ENCODE data around the gene STMND1.
"Not testable (repeated sequence)": the region's sequence is repeated elsewhere in the genome, so short reads cannot be mapped to it uniquely, and the experiment has no call there.

STMND1 gene

DNA sequence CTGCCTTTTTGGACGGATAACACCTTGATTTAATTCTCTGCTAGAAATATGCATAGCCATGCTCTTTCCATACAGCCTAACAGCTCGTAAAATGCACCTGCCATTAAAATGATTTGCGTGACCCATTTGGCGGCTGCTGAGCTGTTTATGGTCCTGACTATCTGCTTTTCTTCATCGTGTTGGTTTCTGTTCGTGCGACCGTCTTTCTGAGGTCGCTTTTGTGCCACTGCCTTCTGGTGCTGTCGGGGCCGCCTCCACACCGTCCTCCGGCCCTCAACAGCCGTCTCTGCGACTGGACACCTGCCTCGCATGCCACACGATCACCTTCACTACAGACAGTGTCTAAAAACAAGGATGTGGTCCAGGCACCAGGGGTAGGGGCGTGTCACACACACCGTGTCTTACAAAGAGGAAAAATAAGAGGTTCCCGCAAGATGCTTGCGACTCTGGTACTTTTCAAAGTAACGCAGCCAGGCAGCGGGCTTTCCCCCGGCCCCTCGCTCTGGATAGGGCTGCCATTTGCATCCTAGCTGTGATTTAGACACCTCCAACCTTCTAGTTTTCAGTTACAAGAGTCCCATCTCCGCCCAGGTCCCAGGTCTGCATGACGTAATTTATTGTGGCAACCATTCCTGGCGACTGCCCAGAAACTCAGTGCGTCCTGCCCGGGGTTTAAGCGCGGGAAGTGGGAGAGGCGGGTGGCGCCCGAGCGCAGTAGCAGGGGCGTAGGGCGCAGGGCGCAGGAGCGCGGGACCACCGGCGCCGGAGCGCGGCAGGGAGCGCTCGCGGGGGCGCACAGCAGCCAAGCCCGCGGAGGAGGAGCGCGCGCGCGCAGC, at the start of gene STMND1:
TSS of gene STMND1 (plus strand) at position 629 of the 836 bp plus-strand sequence. CDS start 208 bp downstream, outside the sequence.
- peak; percentile 21 to 25 (median 23) for DNase-seq

DNA sequence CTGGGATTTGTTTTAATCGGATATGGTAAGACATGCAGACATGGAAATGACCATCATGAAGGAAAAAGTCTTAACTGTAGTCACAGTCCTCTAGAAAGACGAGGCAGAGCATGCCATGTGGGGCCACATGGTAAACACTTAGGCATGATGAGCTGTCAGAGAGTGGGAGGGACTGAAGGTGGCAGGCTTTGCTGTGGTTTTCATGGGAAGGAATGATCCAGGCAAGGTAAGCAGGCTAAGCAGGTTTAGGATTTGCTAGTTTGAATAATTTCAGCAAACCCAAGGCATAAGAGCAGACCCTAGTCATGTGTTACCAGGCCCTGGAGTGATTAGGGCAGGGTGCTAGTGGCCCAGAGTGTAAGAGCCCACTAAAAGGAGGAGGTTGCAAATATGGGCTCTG, 47.2 kb upstream of the STMND1 start:
- no peak for DNase-seq

DNA sequence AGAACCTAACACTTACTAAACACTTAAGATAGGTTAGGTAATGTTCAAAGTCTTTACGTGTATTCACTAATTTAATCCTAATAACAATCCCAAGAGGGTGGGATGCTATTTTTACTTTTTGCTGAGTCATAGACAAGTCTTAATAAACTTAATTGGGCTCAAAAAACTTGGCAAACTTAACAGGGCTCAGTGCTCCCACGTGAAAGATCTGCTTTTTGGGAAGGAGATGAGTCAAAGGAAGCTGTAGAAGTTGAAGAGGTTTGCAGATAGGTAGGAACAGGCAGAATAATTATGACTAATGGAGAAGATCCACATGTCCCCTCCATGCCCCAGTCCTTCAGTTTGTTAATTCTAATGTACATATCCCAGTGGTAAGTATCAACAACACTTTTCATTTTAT, 44.5 kb upstream of the STMND1 start:
- DNase-seq, result no peak

DNA sequence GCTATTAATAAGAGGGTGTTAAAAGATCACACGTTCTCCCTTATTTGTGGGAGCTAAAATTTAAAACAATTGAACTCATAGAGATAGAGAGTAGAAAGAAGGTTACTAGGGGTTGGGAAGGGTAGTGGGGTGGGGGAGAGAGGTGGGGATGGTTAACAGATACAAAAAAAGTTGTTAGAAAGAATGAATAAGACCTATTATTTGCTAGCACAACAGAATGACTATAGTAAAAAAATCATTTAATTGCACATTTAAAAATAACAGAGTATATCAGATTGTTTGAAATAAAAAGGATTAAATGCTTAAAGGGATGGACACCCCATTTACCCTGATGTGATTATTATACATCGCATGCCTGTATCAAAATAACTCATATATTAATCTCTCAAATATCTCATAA, 43.3 kb upstream of the STMND1 start:
- no peak for DNase-seq

DNA sequence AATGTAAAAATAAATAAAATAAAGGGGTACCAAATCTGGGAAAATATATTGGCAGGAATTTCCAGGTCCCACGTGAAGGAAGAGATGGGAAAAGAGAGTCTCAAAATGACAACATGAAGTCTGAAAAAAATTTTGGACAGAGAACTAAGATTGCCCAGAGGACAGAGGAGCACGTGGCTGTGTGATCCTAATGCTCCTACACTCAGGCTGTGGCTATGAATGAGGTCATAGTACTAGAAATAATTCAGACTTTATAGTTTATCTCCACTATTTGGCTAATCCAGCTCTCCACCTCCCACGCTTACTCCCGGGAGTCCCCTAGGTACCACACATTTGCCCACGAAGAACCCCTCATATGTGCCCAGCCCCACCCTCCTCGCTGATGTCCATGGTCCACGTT, 42.8 kb upstream of the STMND1 start:
- DNase-seq, result no peak

DNA sequence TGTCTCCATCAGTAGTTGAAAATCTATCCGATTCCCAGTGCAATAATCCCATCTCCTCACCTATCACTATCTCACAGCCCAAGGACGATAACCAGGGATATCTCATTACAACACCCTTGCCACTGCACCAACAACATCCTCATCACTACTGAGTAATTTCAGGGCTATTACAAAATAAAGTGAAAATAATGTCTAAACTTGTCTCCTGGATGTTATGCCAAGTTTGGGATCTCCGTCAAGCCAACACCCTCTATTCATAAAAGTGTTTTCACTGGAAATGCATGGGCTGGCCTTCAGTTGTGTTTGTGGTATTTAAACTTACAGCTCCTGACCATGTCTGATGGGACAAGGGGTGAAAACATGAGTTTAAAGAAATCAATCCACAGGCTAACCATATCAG, 42.0 kb upstream of the STMND1 start:
- no peak for DNase-seq

DNA sequence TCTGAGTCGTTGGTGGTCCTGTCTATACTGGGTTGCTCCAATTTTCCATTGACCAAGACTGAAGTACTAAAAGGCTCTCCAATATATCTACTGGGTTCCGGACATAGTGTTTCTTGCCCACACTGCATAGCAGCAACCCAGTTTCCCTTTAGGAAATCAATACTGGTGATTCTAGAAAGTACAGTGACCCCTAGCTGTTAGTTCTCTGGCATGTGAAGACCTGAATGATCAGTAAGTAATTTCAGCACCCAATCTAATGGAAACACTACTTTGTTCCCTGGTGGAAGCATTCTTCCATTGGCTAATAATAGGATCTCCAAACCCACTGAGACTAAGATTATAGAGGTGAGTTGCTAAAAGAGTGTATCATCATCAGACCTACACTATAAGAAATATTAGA, 40.8 kb upstream of the STMND1 start:
- DNase-seq, result no peak

DNA sequence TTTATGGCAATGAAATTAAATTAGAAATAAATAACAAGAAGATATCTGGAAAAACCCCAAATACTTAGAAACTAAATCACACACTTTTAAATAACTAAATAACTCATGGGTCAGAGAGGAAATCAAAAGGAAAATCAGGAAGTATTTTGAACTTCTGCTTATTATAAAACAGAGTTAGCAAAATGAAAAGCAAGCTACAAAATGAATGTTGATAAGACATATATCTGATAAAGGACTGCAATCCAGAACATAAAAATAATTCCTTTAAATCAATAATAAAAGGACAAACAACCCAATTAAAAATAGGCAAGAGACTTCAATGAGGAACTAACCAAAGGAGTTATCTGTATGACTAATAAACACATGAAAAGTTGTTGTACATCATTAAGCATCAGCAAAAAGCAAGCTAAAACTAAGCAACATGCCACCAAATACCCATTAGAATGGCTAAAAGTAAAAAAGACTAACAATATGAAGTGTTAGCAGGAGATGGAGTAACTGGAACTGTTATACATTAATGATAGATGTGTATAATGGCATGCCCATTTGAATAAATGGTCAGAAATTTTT, 38.9 kb upstream of the STMND1 start:
- DNase-seq, result peak; percentile 39 to 83 (median 82)

DNA sequence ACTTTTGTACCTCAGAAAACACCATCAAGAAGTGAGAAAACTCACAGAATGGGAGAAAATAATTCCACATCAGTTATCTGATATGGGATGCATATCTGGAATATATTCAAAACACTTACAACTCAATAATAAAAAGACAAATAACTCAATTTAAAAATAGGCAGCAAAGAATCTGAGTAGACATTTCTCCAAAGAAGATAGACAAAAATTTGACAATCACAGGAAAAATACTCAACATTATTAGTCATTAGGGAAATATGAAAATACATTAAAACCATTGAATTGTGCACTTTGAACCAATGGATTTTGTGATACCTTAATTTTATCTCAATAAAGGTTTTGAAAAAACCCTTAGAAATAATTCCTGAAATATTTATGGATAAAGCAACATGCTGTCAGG, 36.9 kb upstream of the STMND1 start:
- DNase-seq, result no peak

DNA sequence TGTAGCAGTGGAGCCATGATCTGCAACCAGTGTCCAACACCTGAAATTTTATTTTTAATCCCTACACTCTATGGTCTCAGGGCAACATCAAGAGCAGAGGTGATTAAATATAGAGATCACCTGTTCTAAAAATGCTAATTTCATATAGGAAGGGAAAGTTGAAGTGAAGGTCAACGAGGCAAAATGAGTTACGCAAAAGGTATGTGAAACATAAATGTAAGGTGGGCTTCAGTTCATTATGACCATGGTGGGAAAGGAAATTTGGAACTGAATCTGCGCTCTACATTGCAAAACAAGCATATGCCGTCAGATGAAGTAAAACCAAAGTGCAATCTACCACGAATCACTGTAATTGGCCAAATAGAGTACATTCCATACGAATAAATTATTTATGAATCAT, 35.2 kb upstream of the STMND1 start:
- no peak for DNase-seq

DNA sequence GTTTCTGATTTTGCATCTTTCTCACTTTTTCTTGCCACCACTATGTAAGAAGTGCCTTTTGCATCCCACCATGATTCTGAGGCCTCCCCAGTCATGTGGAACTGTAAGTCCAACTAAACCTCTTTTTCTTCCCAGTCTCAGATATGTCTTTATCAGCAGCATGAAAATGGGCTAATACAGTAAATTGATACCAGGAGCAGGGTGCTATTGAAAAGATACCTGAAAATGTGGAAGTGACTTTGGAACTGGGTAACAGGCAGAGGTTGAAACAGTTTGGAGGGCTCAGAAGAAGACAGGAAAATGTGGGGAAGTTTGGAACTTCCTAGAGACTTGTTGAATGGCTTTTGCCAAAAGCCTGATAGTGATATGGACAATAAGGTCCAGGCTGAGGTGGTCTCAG, 32.9 kb upstream of the STMND1 start:
- DNase-seq, result not testable (repeated sequence)

DNA sequence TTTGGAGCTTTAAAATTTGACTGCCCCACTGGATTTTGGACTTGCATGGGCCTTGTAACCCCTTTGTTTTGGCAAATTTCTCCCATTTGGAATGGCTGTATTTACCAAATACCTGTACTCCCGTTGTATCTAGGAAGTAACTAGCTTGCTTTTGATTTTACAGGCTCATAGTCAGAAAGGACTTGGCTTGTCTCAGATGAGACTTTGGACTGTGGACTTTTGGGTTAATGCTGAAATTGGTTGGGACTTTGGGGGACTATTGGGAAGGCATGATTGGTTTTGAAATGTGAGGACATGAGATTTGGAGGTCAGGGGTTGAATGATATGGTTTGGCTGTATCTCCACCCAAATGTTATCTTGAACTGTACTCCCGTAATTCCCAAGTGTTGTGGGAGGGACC, 31.4 kb upstream of the STMND1 start:
- not testable (repeated sequence) for DNase-seq

DNA sequence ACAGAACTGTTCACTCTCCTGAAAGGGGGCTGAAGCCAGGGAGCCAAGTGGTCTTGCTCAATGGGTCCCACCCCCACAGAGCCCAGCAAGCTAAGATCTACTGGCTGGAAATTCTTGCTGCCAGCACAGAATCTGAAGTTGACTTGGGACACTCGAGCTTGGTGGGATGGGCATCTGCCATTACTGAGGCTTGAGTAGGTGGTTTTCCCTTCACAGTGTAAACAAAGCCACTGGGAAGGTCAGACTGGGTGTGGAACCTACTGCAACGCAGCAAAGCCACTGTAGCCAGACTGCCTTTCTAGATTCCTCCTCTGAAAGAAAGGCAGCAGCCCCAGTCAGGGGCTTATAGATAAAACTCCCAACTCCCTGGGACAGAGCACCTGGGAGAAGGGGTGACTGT, 28.3 kb upstream of the STMND1 start:
- not testable (repeated sequence) for DNase-seq

DNA sequence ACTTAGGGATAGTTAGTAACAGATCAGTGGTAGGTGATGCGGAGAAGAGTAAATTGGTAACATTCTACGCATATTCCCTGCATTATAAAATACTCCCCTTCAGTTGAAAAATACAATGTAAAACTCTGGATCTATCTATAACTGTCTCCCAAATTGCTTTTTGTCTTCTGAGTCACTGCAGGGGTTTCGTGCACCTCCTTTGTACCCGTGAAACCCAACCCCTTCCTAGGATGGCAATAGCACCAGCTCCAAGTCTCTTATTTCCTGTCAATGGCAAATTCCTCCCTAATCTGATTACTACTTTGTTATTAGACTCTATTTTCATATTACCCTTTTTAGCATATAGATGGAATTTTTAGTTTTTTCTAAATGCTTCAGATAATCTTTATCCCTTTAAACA, 20.6 kb upstream of the STMND1 start:
- no peak for DNase-seq

DNA sequence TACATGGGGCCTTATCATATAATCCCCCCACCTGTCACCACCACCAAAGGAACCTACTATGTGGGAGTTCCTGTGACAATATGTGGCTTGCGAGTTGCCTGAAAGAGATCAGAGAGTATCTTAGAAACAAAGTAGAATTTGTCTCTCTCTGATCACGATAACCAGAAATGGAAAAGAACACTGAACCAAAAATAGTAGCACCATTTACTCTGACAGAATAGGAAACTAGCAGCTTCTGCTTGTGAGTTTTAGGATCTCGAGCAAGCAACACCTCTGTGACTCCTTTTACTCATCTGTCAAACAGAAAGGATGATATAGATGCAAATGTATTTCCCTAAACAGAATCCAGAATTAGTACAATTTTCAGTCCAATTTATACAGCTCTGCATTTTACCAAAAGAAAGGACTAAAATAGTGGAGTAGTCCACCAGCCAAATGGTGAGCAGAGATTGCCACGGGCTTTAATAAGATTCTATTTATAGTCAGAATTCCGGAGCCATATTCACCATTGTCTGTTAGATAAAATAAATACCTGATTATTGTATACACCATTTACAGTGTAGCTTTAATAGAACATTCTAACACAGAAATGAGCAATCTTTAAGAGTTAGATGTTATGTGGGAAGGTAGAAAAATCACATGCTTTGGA, 19.9 kb upstream of the STMND1 start:
- DNase-seq, result no peak

DNA sequence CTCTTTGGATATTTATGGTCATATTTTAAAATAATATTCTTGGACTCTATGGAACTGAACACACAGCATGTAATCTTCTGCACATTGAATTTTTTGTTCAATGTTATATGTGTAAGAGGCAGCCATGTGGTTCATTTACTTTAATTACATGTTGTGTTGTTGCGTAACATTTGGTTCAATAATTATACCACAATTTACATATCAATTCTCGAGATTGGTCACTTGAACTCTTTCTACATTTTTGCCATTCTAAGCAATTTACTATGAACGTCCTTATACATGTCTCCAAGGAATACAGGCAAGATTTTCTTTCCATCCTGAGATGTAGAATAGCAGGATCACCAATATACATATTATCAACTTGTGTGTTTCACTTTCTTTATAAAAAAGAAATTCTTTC, 18.5 kb upstream of the STMND1 start:
- no peak for DNase-seq

DNA sequence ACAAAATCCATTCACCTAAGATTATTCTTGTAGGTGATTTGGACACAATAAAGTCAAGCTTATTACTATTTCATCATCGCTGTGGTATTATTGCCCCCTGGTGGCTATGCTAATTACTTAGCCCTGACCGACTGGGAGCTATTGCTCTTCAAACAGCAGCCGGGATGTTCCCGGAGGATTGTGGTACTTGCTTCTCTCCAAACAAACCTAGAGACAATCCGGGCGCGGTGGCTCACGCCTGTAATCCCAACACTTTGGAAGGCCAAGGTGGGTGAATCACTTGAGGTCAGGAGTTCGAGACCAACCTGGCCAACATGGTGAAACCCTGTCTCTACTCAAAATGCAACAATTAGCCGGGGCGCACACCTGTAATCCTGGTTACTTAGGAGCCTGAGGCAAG, 15.4 kb upstream of the STMND1 start:
- DNase-seq, result peak; percentile 75 to 80 (median 78)

DNA sequence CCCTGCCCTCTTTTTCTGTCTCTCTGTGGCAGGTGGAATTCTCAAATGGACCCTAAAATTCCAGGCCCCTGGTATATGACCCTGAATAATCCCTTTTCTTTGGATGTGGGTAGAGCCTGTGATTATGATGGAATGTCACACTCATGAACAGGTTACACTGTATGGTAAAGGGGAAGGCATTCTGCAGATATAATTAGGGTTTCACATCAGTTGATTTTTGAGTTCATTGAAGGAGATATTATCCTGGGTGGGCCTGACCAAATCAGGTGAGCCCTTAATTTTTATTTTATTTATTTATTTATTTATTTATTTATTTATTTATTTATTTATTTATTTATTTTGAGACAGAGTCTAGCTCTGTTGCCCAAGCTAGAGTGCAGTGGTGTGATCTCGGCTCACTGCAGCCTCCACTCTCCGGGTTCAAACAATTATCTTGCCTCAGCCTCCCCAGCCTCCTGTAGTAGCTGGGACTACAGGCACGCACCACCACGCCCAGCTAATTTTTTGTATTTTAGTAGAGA, 13.7 kb upstream of the STMND1 start:
- no peak for DNase-seq

DNA sequence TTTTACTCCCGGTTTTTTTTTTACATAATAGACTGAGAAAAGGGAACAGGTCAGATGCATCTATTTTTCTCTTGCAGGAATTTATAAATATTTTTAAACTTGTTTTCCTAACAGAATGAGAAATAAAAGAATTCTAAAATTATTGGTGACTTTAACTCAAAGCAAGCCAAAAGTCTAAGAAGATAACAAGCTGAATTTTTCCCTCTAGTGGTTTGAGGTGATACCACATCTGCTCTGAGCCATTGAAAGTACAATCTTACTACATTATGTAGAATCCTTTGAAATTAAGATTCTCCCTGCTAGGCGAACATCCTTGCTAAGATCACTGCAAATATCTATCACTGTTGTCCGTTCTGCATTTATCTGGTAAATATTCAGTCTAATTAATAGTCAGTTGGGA, 10.7 kb upstream of the STMND1 start:
- peak in 2 of 3 donors; percentile 19 to 23 for DNase-seq

DNA sequence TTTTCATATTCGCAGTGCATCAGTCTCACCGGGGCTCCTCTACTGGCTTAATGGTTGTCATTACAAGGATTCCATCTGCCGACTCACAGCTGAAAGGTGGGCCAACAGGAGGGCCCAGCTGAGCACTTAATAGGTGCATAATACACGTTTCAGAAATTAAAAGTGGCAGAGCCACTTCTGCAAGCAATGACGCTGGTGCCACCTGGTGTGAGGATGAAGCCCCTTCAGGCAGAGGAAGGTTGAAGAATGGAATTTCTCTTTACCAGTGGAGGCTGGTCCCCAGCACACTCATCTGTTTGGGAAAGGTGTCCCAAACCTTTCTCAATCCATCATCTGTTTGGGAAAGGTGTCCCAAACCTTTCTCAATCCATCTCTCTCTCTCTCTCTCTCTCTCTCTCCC, 8.2 kb upstream of the STMND1 start:
- no peak for DNase-seq

DNA sequence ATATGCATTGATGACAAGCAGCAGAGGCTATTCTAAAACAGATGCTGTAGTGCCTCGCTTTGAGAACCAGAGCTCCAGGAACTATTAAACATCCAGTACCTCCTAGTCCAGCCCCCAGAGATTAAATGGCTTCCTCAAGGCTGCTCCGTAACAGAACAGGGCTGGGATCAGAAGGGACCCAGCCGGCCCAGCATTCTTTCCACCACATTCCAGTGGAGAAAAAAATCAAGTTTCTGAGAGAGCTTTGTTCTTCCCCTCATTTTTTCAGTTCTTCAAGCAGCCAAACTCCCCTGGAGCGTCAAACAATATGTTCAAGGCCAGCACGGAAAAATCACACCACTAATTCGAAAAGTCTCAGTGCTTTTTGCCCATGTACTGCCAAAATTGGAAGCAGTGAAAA, 5.8 kb upstream of the STMND1 start:
- no peak for DNase-seq

DNA sequence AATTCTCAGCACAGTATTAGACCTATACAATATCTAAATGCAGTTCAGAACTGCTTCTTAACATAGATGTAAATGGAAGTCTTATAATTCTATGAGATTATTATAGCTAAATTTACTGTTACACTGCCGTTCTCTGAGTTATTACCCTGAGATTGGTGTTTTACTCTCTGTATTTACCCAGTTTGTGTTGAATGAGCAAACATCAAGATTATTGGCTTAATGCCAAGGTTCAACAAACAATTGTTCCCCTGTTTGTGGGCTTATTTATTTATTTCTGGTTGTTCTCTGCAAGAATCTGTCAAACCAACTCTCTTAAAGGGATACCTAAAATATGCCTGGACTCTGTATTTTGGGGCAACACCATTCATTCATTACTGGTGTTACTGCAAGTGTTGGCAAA, 5.2 kb upstream of the STMND1 start:
- DNase-seq, result no peak

DNA sequence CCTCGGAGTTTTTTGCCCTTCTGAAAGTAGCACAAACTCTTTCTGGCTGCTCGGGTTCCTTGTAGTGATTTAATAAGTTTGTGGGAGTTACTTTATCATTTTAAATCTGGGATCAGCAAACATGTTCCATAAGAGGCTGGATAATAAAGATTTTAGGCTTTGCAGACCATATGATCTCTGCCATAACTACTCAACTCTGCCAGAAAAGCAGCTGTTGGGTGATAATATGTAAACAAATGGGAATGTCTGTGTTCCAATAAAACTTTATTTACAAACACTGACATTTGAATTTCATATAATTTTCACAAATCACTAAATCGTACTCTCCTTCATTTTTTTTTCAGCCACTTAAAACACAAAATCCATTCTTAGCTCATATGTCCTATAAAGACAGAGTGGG, 3.9 kb upstream of the STMND1 start:
- DNase-seq, result no peak

DNA sequence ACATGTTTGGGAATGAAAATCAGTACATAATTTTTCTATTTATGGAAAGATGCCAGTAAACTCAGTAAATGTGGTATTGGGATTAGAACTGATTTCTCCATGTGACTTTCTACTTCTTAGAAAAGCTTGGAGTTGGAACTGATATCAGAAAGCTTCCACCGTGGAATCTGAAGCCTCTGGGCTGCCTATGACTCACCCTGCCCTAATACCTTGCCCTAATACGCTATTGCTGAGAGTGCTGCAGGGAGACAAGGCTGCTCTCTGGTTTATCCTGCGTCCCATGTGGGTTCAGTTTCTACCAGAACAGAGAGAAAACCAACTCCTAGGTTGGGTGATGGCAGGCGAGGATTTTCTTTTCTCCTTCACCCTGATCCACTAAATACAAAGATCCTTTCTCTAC, 3.3 kb upstream of the STMND1 start:
- no peak for DNase-seq

Measured in suppressor macrophage treated with lipopolysaccharide for 1 hour (primary cell).